GM10266 (cell line): ENCODE data around the gene TMEM52.

Source experiments
- DNase-seq: peaks from one replicate; pipeline ENCODE4 v3.0.0; 2012; ENCODE audit errors: extremely low spot score
- CTCF ChIP-seq: IDR thresholded peaks from 2 replicates; pipeline ENCODE4 v1.5.1; 2012; ENCODE audit warnings: mild to moderate bottlenecking, low read depth; ENCODE audit not compliant: control insufficient read depth, insufficient read depth; ENCODE audit errors: missing control alignments

TMEM52 gene

GRCh38 chr1:1925437-1926345, 6.6 kb upstream of the TMEM52 start:
- TF ChIP-seq CTCF = no peak
- no peak for DNase-seq

DNA sequence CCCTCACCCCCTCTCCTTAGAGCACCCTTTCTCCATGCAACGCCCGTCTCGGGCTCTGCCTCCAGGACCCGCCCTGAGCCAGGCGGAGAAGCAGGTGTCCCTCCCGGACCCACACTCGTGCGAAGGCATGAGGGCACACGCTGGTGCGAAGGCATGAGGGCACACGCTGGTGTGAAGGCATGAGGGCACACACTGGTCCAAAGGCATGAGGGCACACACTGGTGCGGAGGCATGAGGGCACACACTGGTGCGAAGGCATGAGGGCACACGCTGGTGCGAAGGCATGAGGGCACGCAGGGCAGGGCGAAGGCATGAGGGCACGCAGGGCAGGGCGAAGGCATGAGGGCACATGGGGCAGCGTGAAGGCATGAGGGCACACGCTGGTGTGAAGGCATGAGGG, 5.8 kb upstream of the TMEM52 start:
- TF ChIP-seq CTCF = no peak
- no peak for DNase-seq

DNA sequence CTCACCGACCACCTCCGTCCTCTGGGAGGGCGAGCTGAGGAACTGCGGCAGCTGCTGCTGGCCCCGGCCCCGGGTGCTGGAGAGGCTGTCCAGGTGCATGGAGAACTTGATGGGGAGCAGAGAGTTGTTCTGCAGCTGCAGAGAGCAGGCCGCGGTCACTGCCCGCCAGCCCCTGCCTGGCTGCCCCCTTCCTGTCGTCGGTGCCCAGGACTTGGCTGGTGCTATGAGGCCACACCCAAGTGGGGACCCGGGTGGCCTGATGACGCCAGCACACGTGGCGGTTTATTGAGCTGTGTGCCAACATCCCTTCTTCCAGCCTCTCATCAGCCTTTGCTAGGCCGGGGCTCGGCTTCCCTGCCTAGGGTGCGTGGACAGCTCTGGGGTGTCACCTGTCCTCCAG, 5.3 kb upstream of the TMEM52 start:
- TF ChIP-seq CTCF = no peak
- DNase-seq = no peak

DNA sequence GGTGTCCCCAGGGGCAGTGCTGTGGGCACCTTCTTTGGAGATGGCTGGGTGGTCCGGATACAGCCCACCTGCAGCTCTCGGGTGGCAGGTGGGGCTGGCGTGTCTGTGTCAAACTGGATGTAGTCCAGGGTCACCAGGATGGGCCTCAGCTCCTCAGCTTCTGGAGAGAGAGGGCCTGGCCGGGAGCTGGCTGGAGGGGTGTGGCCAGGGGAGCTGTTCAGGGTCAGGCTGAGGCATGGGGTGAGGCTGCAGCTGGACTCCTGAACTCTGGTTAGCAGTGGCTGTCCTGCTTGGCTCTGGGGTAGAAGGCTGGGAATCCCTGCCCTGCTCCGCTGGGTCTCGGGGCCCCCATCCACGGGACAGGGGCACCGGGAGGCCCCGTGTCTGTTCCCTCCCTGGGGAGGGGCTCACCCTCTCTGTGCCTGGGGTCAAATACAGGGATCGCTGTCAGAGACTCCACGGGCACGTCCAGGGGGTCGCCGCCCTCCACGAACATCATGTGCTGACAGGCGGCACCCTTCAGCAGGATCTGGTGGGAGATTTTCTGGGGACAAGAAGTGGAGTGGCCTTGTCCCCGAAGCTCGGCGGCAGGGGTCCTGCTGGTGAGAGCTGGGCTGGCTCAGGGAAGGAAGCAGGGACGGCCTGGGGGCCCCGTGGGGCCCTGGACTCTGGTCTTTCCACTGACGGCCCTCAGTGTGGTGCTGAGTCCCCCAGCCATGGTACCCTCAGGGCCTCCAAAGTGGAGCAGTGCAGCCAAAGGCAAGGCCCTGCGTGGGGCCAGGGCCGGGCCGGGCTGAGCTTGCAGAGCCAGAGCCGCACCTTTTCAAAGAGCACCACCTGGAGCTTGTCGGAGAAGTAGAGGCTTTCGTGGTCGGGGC, 4.1 kb upstream of the TMEM52 start:
- no peak for TF ChIP-seq CTCF

DNA sequence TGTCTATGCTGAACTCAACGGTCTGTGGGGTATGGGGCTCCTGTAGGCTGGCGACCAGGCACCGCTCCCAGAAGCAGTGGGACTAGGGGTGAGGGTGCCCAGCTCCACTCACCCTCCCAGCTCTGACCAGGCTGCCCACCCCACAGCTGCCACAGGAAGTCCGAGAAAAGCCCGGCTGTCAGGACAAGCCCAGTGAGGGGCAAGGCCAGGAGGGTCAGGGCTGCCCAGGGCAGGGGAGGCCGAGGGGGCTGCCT, 3.5 kb upstream of the TMEM52 start:
- DNase-seq = no peak
- TF ChIP-seq CTCF = no peak

More for the DNA sequence above, 4.1 kb upstream of the TMEM52 start:
- no peak for DNase-seq

DNA sequence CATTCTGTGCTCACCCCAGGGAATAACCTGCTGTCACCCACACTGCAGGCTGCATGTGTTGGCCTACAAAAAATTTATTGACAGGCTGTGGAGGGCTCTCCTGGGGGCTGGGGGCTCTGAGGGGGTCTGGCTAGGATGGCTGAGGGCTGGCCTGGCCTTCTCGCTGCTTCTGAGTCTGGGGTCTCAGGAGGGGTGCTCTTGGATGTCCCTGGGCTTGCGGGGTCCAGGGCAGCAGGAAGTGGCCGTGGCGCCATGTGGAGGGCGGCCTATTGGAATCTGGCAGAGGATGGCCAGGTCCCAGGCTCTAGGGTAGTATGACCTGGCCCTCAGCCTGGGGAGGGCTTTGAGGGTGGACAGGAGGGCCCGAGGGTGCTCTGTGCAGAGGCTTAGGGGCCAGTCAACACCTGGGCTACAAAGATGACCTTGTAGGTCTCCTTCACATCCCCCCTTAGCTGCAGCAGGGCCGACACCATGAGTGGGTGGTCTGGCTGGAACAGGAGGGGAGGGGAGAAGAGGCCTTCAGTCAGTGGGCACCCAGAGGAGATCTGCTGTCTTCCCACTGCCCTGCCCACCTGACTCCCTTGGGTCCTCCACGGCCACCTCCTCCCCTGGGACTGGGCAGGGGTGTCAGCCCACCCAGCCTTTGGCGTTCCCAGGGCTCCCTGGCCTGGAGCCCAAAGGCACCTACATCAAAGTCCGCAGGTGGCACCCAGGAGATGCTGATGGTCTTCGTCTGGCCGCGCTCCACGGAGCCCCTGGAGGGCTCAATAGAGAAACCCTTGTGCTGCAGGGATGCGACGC, 3.0 kb upstream of the TMEM52 start:
- TF ChIP-seq CTCF = no peak
- no peak for DNase-seq
